ENCODE measurements around the gene ELMOD3. TPM values are rescaled to one million over a fixed set of nuclear protein-coding genes. Genes with fewer than 3 reads are reported as not detected.

Gene ELMOD3
- total RNA-seq, 2 experiments from 2014 or later, result 19.2 to 19.4 TPM

DNA sequence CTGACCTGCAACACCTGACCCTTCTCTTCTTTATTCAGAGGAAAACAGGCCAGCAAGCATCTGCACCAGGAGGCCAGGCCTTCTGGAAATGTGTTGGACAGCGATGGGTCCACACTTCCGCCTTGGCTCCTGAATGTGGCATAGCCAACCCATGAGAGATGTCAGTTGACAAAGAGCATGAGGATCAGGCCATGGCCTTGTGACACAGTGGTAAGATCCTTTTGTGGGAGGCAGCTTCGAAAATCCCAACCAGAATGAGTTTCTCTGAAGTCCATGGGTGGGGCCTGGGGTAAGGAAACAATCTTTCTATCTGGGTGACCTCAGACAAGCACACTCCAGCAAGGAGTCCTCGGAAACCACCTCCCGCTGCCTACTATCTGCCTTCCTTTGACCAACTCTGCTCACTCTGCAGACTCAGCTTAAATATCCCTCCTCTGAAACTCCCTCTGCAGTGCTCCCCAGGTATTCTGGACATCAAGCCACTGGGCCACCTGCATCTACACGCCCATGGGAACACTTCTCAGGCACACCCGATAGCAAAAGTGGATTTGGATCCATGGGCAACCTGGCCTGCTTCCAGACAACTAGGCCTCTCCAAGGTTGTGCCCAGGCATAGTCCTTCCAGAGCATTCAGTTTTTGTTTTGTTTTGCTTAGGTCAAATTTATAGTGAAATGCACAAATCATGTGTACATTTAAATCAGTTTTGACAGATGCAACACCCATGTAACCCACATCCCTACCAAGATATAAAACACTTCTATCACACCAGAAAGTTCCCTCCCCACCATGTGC is 60.4 kb downstream of the ELMOD3 start:
- H3K36me3 Mint-ChIP-seq (ENCODE audit: low read depth), result no peaks in the 10 kb centered on the region
- ChIA-PET POLR2A (interaction anchor here (1.3 to 1.9 kb wide), 2 partner anchors 61 to 124 kb away, joined by 4 to 6 read pairs; partner anchors contain the start of genes MAT2A and RETSAT), CTCF (interaction anchor here (1.5 kb wide), 1 partner anchor 137 kb away, joined by 3 read pairs; no protein-coding TSS in a partner anchor)
- peaks cover 64% of the 10 kb centered on the region for H3K4me1 Mint-ChIP-seq
- H3K9me3 Mint-ChIP-seq, result no peaks in the 10 kb centered on the region
- DNase-seq, result no peak
- peak overlapping the region; percentile 47 for H3K27ac Mint-ChIP-seq
- no peak overlapping the region for H3K4me3 Mint-ChIP-seq
- peaks cover 3% of the 10 kb centered on the region for H3K27me3 Mint-ChIP-seq

DNA sequence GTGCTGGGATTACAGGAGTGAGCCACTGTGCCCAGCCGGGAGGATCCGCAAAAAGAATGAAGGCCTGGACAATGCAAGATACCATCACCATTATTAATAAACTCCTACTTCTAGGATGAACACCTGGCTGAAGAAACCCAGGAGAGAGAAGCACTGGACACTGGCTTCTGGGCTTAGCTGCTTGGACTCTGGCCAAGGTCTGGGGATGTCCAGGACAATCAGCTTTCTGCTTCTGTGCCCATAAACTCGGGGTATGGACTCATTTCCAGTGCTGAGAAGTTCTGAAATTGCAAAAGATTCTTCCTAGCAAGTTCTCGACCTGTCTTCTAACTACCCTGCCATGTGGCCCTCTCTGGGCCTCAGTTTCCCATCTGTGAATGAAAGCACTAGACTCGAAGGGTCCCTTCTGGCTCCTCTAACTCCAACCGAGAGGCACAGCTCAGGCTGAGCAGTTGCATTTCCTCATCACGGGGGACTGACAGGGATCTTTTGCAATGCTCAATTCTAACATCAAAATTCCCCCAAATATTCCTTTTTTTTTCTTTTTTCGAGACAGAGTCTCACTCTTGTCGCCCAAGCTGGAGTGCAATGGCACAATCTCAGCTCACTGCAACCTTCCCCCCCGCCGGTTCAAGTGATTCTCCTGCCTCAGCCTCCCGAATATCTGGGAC is 61.5 kb downstream of the ELMOD3 start:
- Mint-ChIP-seq H3K4me3 (no peak overlapping the region), H3K27me3 (peaks cover 3% of the 10 kb centered on the region), H3K4me1 (peaks cover 63% of the 10 kb centered on the region), H3K27ac (no peak overlapping the region), H3K36me3 (ENCODE audit: low read depth) (no peaks in the 10 kb centered on the region), H3K9me3 (no peaks in the 10 kb centered on the region)
- POLR2A ChIA-PET, result interaction anchor here (0.6 to 2.0 kb wide), 4 partner anchors 10 to 124 kb away, joined by 4 to 8 read pairs (median 5); partner anchors contain the start of gene MAT2A
- no peak for DNase-seq
- CTCF ChIA-PET, result interaction anchor here (0.5 to 8.8 kb wide), 4 partner anchors 10 to 161 kb away, joined by 3 to 182 read pairs (median 3); partner anchors contain the start of gene VAMP8

- Mint-ChIP-seq H3K27me3 (peaks cover 3% of the 10 kb centered on the region), H3K4me3 (peak within 1 kb of the TSS; percentile 96), H3K27ac (peak within 1 kb of the TSS; percentile 97), H3K4me1 (peaks cover 48% of the 10 kb centered on the region), H3K9me3 (no peaks in the 10 kb centered on the region), H3K36me3 (ENCODE audit: low read depth) (no peaks in the 10 kb centered on the region)
- ChIA-PET POLR2A (interaction anchor here (0.6 to 6.3 kb wide), 22 partner anchors 9 to 297 kb away, joined by 3 to 126 read pairs (median 5); partner anchors contain the start of genes CAPG, ELMOD3, GGCX and MAT2A), CTCF (interaction anchor here (0.6 to 8.8 kb wide), 9 partner anchors 11 to 219 kb away, joined by 3 to 182 read pairs (median 10); partner anchors contain the start of gene MAT2A)
- DNase-seq, result peak; percentile 87
These were observed 63.8 kb downstream of the ELMOD3 start, which contains the start of gene SH2D6 for GRCh38 chr2:85418132-85419008. Gene SH2D6, plus strand, starts transcription at chr2:85418714. Its CDS starts 10,752 bp downstream, at chr2:85429466.

- Mint-ChIP-seq H3K4me1 (peaks cover 45% of the 10 kb centered on the region), H3K27ac (peak overlapping the region; percentile 97), H3K27me3 (no peaks in the 10 kb centered on the region), H3K9me3 (no peaks in the 10 kb centered on the region), H3K36me3 (ENCODE audit: low read depth) (no peaks in the 10 kb centered on the region), H3K4me3 (peak overlapping the region; percentile 96)
- ChIA-PET CTCF (interaction anchor here (0.8 to 8.8 kb wide), 21 partner anchors 10 to 218 kb away, joined by 3 to 182 read pairs (median 8); partner anchors contain the start of genes ELMOD3, MAT2A and RETSAT), POLR2A (interaction anchor here (0.6 to 6.3 kb wide), 26 partner anchors 9 to 296 kb away, joined by 3 to 126 read pairs (median 5); partner anchors contain the start of genes CAPG, ELMOD3, GGCX and MAT2A)
- DNase-seq, result no peak
These were observed 64.6 kb downstream of the ELMOD3 start for GRCh38 chr2:85419009-85419675.

DNA sequence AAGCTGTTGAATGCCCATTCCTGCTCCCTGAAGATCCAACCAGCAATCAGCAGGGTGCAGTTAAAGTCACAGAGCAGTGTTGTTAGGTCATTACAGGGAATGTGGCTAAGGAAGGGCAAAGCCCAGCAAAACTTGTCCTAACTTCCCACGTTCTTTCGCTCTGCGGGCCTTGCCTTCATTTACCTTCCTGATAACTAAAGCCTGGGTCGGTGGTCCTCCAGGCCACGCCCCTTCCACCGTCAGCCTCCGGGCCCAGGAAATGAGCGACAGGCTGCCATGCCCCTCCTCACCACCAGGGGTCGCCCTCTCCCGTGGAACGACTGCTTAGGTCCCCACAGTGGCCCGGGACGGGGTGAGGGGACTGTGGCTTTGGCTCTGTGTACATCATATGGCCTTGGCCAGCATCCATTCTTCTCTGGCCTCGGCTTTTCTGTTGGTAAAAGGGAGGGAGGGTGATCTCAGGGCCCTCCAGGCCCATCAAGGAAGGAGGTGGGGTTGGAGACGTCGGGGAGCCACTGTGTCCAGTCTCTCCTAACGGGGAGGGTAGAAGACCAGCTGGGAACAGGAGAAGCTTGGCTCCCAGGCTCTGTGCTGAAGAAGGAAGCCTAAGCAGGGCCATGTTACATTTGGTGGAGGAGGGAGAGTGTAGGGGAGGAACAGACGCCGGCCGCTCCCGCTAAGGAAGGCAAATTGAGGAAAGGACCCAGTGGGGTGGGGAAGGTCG is 66.1 kb downstream of the ELMOD3 start:
- ChIA-PET POLR2A (interaction anchor here (0.7 to 6.3 kb wide), 11 partner anchors 8 to 175 kb away, joined by 3 to 126 read pairs (median 17); partner anchors contain the start of genes ELMOD3, MAT2A, RETSAT and RNF181), CTCF (interaction anchor here (0.7 to 8.8 kb wide), 25 partner anchors 8 to 216 kb away, joined by 3 to 182 read pairs (median 4); partner anchors contain the start of genes ELMOD3, MAT2A, RETSAT and RNF181)
- Mint-ChIP-seq H3K36me3 (ENCODE audit: low read depth) (no peaks in the 10 kb centered on the region), H3K4me3 (peak overlapping the region; percentile 66), H3K9me3 (no peaks in the 10 kb centered on the region), H3K27ac (peak overlapping the region; percentile 77), H3K4me1 (peaks cover 33% of the 10 kb centered on the region), H3K27me3 (no peaks in the 10 kb centered on the region)
- DNase-seq, result peak; percentile 92

GRCh38 chr2:85421260-85422071 is 66.9 kb downstream of the ELMOD3 start:
- Mint-ChIP-seq H3K27ac (no peak overlapping the region), H3K4me3 (no peak overlapping the region)

GRCh38 chr2:85422072-85422457 is 67.5 kb downstream of the ELMOD3 start:
- Mint-ChIP-seq H3K4me3 (no peak overlapping the region), H3K9me3 (no peaks in the 10 kb centered on the region), H3K27ac (no peak overlapping the region), H3K27me3 (no peaks in the 10 kb centered on the region), H3K36me3 (ENCODE audit: low read depth) (no peaks in the 10 kb centered on the region), H3K4me1 (peaks cover 33% of the 10 kb centered on the region)
- ChIA-PET CTCF (interaction anchor here (0.6 to 8.8 kb wide), 6 partner anchors 92 to 227 kb away, joined by 3 to 182 read pairs (median 14); partner anchors contain the start of gene MAT2A), POLR2A (interaction anchor here (1.1 to 6.3 kb wide), 3 partner anchors 119 to 128 kb away, joined by 3 to 126 read pairs (median 69); partner anchors contain the start of gene MAT2A)
- no peak for DNase-seq

More at GRCh38 chr2:85421260-85422071, 66.9 kb downstream of the ELMOD3 start:
- Mint-ChIP-seq H3K36me3 (ENCODE audit: low read depth) (no peaks in the 10 kb centered on the region), H3K27me3 (no peaks in the 10 kb centered on the region), H3K4me1 (peaks cover 33% of the 10 kb centered on the region), H3K9me3 (no peaks in the 10 kb centered on the region)
- ChIA-PET POLR2A (interaction anchor here (1.0 to 6.3 kb wide), 4 partner anchors 51 to 129 kb away, joined by 3 to 126 read pairs (median 36); partner anchors contain the start of gene MAT2A), CTCF (interaction anchor here (0.7 to 8.8 kb wide), 12 partner anchors 17 to 227 kb away, joined by 3 to 182 read pairs (median 4); partner anchors contain the start of gene MAT2A)
- DNase-seq, result no peak

GRCh38 chr2:85423525-85423924 is 69.0 kb downstream of the ELMOD3 start:
- Mint-ChIP-seq H3K4me3 (no peak overlapping the region), H3K36me3 (ENCODE audit: low read depth) (no peaks in the 10 kb centered on the region)
- POLR2A ChIA-PET, result interaction anchor here (1.1 to 6.3 kb wide), 3 partner anchors 14 to 127 kb away, joined by 6 to 69 read pairs (median 6); partner anchors contain the start of gene MAT2A

GRCh38 chr2:85425588-85425987 is 71.0 kb downstream of the ELMOD3 start:
- Mint-ChIP-seq H3K27ac (no peak overlapping the region), H3K27me3 (no peaks in the 10 kb centered on the region), H3K9me3 (no peaks in the 10 kb centered on the region), H3K4me1 (peaks cover 7% of the 10 kb centered on the region), H3K36me3 (ENCODE audit: low read depth) (no peaks in the 10 kb centered on the region), H3K4me3 (no peak overlapping the region)
- POLR2A ChIA-PET, result interaction anchor here (1.5 kb wide), 1 partner anchor 120 kb away, joined by 3 read pairs; no protein-coding TSS in a partner anchor
- no peak for DNase-seq
- CTCF ChIA-PET, result interaction anchor here (0.9 kb wide), 1 partner anchor 126 kb away, joined by 5 read pairs; no protein-coding TSS in a partner anchor

More at GRCh38 chr2:85423525-85423924, 69.0 kb downstream of the ELMOD3 start:
- DNase-seq, result no peak
- Mint-ChIP-seq H3K27ac (no peak overlapping the region), H3K4me1 (peaks cover 24% of the 10 kb centered on the region), H3K9me3 (no peaks in the 10 kb centered on the region), H3K27me3 (no peaks in the 10 kb centered on the region)
- CTCF ChIA-PET, result interaction anchor here (8.8 kb wide), 1 partner anchor 126 kb away, joined by 182 read pairs; no protein-coding TSS in a partner anchor
